Pons (tissue), 1 donor: Measurements from ENCODE around the gene ADGRG6.
"Not testable (repeated sequence)": the region's sequence is repeated elsewhere in the genome, so short reads cannot be mapped to it uniquely, and the experiment has no call there.

Experiments used
- DNase-seq: peaks from one replicate; pipeline ENCODE4 v3.0.0-alpha.2; 2016; ENCODE audit warnings: low spot score

ADGRG6 gene

GRCh38 chr6:142446576-142446975 lies 144.8 kb downstream of the ADGRG6 start:
- no peak for DNase-seq

- DNase-seq = no peak
Observed at GRCh38 chr6:142448091-142448729, 146.4 kb downstream of the ADGRG6 start.

GRCh38 chr6:142450856-142451255 lies 149.0 kb downstream of the ADGRG6 start:
- DNase-seq = not testable (repeated sequence)

- no peak for DNase-seq
Observed at GRCh38 chr6:142452993-142453392, 151.2 kb downstream of the ADGRG6 start.

- not testable (repeated sequence) for DNase-seq
Observed at GRCh38 chr6:142454196-142454595, 152.4 kb downstream of the ADGRG6 start.

GRCh38 chr6:142454848-142455247 lies 153.0 kb downstream of the ADGRG6 start:
- not testable (repeated sequence) for DNase-seq

- no peak for DNase-seq
Observed at GRCh38 chr6:142455957-142456589, 154.3 kb downstream of the ADGRG6 start.

- no peak for DNase-seq
Observed at GRCh38 chr6:142457638-142458406, 156.0 kb downstream of the ADGRG6 start.

GRCh38 chr6:142458836-142459235 lies 157.0 kb downstream of the ADGRG6 start:
- DNase-seq = no peak

- DNase-seq = no peak
Observed at GRCh38 chr6:142459271-142459670, 157.5 kb downstream of the ADGRG6 start.

GRCh38 chr6:142462260-142462659 lies 160.5 kb downstream of the ADGRG6 start:
- no peak for DNase-seq

- DNase-seq = no peak
Observed at GRCh38 chr6:142463988-142464387, 162.2 kb downstream of the ADGRG6 start.

GRCh38 chr6:142469220-142469619 lies 167.4 kb downstream of the ADGRG6 start:
- DNase-seq = no peak

- DNase-seq = no peak
Observed at GRCh38 chr6:142470421-142470820, 168.6 kb downstream of the ADGRG6 start.

- DNase-seq = peak; percentile 64
Observed at GRCh38 chr6:142474531-142475289, 172.9 kb downstream of the ADGRG6 start.

GRCh38 chr6:142476452-142476851 lies 174.6 kb downstream of the ADGRG6 start:
- no peak for DNase-seq

GRCh38 chr6:142478117-142478516 lies 176.3 kb downstream of the ADGRG6 start:
- DNase-seq = no peak

- no peak for DNase-seq
Observed at GRCh38 chr6:142481466-142481865, 179.7 kb downstream of the ADGRG6 start.

- DNase-seq = no peak
Observed at GRCh38 chr6:142482249-142482648, 180.4 kb downstream of the ADGRG6 start.

GRCh38 chr6:142482974-142483373 lies 181.2 kb downstream of the ADGRG6 start:
- DNase-seq = no peak

- no peak for DNase-seq
Observed at GRCh38 chr6:142485256-142485655, 183.4 kb downstream of the ADGRG6 start.
